HG03469 (cell line): Measurements from ENCODE around the gene PHACTR3.

Experiments used
- ATAC-seq: cut with Tn5 transposase; IDR thresholded peaks from one replicate; pipeline ENCODE4 v1.9.1; 2021; ENCODE audit warnings: mild to moderate bottlenecking, moderate library complexity, moderate number of reproducible peaks; ENCODE audit not compliant: unreplicated experiment

Gene PHACTR3

DNA sequence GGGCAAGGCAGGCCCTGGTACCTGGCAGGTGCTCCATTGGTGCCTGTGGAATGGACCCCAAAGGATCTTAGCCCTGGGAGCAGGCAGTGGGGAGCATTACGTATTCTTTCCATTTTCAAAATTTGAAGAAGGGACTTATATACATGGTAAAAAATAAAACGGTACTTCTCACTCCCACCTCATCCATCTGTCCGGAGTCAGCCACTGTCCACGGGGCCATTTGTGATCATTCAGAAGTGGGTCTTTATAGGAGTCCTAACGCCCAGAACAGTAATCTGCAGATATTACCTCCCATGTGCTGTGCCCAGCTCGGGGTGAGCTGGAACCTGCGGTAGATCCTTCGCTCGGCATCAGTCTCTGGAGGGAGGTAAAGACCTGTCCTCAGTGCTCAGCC is 218.7 kb downstream of the PHACTR3 start:
- no peak for ATAC-seq

DNA sequence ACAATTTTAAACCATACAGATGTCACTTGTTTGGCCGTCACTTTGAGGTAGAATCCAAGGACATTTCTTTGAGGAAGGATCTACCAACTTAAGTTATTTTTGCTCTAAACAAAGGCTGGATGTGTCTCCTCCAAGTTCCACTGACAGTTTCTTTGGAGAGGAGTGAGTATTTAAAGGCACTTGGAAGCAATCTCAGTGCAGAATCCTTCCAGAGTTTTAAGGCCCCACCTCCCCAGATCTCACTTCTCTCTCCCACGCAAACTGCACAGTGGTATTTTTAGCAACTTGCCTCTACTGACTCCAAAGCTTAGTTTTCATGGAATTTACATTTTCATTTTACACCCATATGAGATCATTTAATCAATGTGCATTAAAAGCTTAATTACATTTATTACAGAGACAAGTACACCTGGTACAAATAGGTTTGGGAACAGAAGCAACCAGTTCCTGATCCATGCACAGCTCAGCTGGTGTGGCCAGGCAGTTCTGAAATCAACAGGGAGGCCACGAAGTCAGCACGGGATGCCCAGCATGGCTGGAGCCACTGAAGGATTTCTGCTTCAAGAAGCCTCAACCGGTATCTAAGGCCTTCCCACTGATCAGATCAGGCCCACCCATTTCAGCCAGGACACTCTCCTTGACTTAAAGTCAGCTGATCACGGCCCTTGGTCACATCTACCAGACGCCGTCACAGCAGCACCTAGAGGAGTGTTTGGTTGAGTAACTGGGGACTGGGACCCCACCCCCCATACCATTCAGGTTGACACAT is 219.3 kb downstream of the PHACTR3 start:
- no peak for ATAC-seq

DNA sequence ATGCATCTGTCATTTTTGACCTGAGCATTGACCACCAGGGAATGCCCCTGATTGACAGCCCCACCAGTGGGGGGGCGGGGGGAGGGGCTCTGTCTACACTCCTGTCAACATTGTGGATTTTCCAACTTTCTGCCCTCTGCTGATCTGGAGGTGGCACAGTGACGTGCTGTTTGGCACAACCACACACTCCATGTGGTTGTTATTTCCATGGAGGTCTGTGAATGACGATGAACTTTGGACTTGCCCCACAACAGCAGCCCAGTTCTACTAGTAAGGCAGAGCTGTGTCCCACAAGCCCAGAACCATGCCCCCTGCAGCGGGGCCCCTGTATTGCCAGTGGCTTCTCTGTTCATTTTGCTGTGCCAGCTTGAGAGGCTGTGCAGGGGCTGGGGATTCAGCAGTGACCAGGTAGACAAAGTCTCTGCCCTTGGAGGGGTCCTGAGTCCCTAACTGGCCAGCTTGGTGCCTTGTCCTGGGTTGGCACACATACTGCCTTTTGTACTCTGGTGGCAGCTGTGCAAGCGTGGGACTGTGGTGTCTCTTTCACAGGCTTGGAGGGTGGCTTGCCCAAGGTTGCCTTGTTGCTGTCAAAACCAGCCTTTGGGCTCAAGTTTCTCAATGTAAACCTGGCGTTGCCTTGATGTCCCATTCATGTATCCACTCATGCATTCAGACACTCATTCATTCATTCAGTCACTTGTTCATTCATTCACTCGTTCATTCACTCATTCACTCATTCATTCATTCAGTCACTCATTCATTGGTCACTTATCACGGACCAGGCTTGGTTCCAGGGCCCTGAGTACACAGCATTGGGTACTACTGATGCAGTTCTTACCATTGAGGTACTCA is 220.6 kb downstream of the PHACTR3 start:
- ATAC-seq = no peak

DNA sequence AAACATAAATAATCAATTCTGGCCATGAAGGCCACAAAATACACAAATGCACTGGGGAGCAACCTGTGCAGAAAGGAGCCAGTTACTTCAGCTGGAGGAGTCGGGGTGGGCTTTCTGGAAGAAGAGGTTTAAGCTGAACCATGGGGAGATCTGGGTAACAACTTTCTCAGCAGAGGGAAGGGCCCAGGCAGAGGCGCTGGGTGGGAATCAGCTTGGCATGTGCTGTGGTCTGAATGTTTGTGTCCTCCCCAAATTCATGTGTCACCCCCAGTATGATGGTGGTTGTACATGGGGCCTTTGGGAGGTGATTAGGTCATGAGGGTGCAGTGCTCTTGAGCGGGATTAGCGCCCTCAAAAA is 221.2 kb downstream of the PHACTR3 start:
- ATAC-seq = no peak

DNA sequence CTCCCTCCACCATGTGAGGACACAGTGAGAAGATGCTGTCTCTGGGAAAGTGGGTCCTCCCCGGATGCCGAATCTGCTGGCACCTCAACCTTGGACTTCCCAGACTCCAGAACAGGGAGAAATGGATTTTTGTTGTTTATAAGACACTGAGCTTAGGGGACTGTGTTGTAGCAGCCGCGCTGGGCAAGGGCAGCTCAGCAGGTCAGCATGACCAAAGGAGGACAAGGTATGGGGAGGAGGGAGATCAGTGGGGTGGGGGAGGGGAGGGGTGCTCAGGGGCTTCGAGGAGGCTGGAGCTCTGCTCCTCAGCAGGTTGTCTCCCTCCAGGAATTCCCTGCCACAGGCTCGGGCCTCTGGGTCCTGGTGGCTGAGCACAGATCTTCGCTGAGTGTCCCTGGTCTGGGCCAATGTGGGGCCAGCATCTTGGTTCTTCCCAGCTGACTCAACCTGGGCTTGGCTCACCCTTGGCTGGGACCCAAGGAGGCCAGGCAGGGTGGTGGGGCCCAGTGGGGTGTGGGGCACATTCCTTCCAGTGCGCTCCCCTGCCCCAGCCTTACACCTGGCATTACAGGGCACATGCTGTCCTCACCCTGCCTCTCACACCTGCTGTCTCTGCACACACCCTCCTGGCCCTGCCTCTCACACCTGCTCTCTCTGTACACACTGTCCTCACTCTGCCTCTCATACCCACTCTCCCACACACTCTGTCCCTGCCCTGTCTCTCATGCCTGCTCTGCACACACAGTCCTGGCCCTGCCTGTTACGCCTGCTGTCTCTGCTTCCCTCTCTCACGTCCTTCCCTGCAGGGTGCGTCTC is 221.8 kb downstream of the PHACTR3 start:
- ATAC-seq = no peak

DNA sequence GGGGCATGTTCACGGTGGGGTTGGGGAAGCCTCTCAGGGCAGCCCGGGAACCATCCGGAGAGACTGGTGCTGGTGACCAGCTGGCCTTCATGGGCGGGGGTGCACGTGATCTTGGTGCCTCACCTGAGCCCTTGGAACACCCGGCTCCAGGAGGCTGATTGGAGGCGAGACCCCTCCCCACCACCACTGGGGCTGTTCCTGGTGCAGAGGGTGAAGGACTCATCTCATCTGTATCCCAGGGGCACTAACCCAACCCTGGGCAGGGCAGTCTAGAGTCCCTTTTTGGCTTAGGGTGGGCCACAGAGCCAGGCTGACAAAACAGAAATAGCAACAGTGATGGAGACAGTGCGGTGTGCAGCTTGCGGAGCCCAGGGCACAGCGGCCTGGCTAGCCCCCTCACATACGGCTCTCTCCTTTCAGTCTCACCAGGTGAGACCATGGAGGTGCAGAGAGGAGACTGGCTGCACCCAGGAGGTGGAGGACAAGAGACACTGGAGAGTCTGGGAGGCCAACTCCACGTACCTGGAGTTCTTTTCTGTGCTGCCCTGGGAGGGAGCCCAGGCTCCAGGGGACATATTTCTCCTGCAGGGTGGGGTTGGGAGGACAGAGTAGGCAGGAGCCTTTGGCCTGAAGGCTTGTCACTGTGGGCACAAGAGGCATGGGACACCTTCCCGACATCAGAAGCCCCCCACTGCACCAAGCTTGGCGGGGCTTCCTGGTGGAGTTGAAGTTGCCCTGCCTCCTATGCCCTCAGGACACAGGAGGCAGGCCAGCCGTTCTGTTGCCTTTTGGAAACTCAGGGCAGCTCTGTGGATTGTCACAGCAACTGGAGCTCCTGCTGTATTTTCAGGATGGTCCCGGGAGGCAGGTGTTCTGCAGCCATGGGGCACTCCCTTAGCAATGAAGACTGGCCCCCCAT is 223.1 kb downstream of the PHACTR3 start:
- ATAC-seq = no peak

DNA sequence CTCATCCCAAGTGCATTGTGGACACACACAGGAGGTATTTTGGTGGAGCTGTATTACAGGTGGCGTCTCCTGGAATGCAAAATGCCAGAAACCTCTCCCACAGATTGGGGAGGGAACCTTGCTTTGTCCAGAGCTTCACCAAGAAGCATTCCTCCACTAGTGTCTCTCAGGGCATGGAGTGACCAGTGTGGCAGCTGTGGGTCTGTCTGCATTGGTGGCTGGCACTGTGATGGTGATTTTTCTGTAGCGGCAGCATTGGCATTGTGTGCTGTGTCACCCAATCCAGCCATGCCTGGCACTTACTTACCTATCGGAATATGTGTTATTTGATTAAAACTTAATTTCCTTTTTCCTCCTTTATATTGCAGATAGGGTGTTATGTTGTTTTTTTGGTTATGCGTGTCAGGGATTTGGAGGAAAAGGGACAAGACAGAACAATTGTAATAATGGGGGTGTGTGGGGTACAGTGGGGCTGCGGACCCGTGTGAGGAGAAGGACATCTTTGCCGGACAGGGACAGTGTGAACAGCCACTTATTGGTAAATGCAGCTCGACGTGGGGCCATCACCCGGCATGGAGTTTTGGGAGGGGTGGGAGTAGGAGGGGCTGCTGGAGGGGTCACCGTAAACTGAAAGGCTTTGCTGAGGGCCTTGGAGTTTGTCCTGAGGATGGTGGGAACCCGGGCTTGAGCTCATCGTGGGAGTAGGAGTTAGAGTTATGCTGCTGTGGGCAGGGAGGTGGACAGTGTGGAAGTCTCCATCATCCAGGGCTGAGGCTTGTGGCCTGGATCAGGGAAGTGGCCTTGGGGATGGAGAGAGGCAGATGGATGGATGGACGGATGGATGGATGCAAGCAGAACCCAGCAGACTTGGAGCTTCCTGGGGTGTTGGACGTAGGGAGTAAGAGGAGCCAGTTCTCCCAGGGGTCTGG is 224.0 kb downstream of the PHACTR3 start:
- no peak for ATAC-seq

DNA sequence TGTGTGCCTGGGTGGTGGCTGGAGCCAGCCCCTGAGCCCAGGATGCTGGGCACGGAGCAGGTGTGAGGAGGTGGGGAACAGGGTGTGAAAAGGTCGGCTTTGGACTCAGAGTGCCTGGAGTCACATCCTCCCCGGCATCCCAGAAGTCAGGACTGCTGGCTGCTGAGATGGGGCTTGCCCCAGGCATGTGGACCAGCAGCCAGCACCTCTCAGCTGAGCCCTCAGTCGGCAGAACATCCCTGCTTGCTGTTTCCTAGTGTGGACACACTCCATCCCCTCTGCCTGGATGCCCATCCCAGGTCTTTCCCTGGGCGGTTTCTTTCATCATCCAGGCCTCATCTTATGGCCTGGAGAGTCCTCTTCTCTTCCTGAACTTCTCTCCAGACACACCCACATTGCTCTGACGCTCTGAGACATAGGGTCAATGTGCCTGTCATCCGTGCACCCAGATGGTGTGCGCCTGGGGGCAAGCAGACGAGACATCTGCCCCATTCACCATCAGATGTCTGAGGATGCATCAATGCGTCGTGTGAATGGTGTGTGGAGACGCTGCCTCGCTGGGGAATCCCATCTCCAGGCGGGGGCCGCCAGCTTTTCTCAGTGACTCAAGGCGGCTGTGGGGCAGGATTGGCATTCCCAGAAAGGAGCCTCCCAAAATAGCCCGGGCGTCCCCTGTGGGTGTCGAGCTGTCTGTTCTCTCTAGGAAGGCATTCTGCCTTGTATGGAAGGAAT is 224.9 kb downstream of the PHACTR3 start:
- no peak for ATAC-seq

DNA sequence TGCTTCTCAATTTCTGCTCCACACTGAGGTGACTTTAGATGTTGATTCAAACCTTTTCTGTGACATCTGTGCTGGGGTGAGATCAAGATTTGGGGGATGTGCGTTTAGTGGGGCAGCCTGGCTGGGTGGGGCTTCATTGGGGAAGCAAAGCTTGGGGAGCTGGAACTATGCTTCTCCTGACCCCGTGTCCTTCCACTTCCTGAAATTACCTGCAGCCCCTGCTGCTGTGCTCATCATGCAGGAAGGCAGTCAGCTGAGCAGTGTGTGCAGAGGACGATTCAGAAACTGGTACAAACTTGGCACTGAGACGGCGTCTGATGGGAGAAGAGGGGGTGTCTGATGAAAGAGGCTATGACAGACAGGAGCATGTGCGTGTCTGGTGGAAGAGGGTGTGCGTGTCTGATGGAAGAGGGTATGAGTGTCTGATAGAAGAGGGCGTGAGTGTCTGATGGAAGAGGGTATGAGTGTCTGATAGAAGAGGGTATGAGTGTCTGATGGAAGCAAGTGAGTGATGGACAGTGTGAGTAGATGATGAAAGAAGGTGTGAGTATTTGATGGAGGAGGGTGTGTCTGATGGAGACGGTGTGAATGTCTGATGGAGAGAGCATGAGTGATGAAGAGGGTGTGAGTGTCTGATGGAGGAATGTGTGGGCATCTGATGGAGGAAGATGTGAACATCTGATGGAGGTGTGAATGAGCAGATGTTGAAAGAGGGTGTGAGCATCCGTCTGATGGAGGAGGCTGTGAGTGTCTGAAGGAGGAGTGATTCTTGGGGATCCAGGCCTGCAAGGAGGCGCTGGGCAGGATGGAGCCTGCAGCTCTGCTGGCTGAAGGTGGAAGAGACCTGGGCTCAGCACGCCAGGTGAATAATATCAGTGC is 225.7 kb downstream of the PHACTR3 start:
- no peak for ATAC-seq

DNA sequence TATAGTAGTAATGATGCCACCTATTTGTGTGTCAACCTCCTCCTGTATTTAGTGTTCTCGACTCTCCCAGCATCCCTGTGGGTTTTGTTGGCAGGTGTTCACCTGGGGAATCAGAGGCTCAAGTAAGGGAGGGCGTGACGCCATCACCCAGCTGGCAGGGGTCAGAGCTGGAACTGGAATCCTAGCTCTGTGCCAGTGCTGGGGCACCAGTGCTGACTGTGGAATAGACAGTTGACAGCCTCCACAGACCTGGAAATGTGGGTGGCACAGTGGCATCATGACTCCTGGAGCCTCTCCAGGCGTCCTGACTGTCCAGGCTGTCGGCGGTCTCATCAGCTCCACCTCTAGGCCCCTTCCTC is 226.3 kb downstream of the PHACTR3 start:
- ATAC-seq = no peak

DNA sequence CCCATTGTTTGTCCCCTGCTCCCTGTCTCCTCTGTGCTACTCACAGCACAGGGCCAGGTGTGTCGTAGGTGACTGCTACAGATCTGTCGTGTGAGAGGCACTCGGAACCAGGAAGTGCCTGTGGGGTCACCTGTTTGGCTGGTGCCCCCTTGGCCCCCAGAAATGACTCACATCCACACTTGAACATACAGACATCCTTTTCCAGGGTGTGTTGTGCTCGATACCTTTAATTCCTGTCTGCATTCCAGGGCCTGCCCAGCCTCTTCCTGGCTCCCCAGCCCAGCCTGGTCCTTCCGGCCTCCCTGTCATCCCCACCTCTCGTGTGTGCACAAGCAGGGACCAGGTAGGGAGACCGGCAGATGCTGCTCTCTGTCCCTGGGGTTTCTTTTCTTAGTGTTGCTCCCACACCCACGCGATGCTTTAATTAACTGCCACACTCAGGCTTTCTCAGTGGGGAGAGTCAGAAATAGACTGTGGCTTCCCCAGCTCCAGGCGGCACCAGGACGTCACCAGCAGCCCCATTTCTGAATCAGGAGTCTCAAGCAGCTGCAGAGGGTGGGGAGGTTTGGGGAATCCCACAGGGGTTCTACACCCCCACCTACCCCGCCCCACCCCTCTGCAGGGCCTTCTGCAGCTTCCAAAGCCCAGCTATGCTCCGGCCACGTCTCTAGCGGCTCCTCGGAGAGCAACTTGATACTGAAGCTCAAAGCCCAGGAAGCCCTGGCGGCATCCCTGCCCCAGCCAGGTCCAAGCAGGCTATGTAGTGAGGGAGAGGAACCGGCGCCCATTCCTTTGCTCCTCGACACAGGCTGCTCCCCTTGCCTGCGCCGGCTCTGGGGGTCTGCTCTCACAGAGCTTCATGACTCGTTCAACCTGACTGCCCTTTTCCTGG is 226.9 kb downstream of the PHACTR3 start:
- ATAC-seq = no peak

DNA sequence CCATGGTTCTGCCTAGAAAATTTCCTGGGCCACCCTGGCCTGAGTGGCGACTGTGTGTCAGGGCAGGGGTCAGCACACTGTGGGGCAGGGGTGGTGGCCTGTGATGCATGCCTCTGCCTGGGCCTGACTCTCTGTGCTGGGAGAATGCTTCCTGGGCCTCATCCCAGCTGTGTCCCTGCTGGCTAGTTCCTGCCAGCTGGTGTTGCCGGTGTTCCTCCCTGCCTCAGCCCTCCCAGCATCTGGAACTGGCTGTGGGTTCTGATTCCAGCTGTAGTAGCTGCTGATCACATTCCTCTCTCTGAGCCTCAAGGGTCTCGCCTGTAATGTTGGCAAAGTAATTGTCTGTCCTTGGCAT is 227.6 kb downstream of the PHACTR3 start:
- ATAC-seq = no peak

DNA sequence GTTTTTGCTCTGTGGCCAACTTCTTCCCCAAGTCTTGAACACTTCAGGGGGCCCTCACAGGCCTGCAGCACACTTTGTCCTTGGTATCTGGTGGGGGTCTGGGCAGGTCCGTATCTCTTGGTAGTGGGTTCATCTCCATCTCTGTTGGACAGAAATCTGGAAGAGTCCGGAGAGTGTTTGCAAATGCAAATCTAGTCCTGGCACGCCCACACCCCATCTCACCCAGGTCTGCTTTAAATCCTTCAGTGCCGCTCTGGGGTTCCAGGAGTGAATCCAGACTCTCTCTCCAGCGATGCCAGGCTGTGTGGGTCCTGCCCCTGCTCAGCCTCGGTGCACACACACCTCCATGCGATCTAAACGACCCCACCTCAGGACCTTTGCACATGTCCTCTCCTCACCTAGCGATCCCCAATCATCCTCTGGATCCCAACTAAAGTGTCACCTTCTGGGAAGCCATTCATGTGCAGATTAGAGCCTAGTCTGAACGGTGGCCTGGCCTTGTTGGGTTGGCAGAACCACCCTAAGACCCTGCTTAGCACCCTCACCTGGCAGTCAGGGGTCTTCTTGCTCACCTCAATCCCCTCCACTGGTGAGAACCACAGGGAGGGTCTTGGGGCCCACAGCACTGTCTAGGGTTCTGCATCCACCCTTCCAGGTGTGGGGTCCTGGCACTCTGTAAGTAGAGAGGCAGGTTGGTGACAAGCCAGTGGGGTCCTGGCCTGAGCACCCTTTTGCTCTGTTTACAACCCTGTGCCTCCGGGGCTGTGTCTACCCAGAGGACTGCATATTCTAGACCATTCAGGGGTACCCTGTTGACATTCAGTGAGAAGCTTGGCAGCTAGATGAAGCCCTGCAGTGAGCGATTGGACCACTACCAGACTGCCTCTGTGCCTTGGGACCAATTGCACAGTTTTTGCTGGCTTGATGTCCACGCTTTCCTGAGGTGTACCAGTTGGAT is 228.3 kb downstream of the PHACTR3 start:
- no peak for ATAC-seq

DNA sequence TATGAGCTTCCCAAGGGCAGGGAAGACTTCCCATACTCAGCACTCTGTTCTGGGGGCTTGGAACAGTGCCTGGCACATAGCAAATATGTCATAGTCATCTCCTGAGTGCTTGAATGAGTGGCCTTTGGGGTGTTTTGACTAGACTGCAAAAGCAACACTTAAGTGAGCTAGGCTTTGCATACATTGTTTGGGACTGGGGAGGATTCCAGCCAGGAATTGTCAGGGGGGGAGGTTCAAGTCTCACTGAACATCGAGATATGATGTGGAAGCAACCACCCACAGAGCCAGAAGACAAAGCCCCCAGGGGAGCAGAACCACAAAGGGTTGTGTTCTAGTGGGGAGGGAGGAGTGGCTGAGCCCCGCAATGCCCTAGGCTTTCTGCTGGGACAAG is 230.7 kb downstream of the PHACTR3 start:
- ATAC-seq = no peak

DNA sequence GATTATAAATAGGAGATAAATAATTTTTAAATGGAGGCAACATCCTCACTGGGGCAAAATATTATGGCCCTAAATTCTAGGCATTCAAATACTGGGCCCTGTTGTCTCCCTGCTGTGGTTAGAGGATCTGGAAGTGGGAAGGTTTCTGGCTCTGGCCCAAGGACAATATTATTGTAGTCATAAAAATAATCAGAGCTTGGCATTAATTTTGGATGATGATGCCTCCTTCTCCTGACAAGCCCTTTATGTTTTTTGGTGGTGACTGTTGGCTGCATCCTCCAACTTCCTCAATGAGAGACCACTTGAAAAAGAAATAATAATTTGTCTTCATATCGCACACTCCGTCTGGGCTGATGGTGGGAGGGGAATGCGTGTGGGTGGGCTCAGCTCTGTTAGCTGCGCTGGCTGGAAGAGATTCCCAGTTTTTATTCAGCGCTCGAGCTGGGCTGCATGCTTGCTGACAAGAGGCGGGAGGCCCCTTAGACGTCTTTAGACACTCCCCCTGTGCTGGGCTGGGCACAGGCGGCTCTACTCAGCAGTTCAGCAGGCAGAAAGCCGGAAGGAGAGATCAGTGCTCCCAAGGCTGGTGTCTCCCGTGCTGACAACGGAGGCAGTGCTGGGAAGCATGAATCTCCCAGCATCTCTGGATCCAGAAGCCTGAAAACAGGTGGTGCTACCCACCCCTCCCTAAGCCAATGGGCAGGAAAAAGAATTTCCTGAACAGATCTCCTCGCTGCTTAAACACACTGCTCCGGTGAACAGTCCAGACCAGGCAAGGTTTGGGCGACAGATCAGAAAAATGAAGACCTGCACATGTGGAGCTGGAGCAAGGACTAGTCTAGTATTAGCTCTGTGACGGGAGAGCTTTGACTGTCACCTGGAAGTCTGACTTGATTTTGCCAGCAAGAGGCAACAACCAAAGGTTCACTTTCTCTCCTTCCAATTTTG is 231.4 kb downstream of the PHACTR3 start:
- ATAC-seq = no peak
